HG03521 (cell line): Measurements from ENCODE around the gene MLN.

Source experiments
- ATAC-seq: cut with Tn5 transposase; IDR thresholded peaks from one replicate; pipeline ENCODE4 v1.9.1; 2021; ENCODE audit warnings: mild to moderate bottlenecking, moderate library complexity; ENCODE audit not compliant: unreplicated experiment

MLN gene

DNA sequence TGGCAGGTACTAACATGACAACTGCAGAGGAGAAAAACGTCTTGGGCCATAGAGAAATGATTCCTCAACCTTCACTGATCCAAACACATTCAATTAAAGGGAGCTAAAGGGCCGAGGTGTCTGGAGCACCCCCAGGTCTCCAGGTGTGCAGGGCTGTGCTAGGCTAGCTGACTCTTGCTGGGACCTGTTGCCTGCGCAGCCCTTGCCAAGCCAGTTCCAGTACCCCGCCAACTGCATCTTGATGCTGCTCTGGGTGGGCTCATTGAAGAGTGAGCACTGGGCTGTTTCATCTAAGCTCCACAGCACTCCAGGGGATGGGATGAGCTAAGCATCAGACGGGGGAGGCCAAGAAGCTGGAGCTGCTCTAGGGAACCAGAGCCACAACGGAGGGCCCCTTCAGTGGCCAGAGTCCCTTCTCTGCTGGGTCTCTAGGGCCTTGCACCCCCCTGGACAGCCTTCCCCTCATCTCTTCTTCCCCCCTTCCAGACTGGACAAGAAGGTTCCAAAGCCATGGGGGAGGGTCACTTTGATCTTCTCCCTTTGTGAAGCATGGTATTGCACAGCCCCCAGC, 30.8 kb downstream of the MLN start:
- no peak for ATAC-seq

DNA sequence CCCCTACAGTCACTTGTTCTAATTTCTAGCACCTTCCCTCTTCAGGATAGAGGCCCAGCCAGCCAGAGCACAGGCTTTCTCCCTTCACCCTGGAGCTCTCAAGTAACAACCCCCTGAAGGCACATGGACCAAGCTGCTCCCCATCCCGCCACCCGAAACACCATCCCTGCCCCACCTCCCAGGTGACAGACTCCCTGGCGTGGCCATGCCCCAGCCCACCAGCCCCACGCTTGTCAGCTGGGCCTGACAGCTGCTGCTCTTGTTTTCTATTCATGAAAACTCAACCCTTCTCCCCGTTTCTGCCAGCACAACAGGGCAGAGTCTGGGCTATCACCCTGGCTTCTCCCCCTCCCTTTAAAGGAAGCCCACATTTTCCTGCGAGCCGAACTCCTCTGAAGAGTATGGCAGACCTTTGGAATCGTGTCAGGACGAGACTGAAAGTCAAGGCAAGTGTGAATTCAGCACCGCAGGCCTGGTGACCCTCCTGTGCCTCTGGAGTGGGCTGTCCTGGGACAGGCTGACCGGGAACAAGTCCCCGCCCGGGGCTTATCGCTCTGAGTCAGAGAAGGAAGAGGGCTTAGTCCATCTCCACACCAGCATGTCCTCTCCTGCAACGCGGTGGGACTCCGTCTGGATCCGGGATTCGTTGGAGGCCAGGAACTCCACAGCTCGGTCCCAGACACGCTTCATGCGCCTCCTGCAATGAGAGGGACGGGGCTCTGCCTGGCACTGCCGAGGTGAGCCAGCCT, 31.5 kb downstream of the MLN start:
- no peak for ATAC-seq

DNA sequence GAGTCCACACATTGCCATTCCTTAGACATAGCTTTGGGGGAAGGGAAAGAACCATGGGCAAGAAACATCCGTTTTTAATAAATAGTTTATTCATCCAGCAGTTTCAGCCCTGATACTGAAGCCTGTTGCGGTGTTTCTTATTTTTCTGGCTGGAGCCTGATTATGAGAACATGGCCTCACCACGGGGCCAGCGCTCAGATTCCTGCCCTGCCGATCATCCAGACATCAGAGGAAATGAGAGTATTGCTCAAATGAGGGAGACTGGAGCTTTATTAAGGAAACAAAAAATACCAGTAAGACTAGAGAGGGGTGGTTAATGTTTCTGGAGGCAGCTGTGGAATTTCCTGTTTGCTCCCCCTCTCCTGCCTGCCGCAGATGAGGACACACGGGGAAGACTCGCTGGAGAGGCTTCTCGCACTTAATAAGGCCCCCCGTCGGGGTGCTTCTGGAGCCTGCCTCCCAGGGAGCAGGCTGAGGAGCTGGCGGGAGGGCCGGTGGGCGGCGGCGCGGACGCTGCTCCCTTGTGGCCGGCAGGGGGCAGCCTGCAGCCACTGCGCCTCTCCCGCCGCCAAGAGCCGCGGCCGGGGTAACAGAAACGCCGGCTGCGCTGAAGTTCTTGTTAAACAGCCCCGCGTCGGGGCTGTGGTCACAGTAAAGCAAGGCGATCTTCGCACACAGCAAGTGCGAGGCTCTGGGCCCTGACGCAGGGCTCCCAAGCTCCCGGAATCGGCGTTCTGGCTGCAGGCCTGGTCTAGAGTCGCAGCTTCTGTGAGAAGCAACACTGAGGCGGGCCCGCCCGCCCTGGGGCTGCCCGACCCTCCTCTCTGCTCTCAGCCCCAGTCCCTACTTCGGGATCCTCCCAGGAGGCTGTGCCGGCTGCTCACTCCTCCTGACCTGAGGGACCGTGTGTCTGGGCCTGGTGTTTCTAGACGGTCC, 32.4 kb downstream of the MLN start:
- ATAC-seq = no peak

DNA sequence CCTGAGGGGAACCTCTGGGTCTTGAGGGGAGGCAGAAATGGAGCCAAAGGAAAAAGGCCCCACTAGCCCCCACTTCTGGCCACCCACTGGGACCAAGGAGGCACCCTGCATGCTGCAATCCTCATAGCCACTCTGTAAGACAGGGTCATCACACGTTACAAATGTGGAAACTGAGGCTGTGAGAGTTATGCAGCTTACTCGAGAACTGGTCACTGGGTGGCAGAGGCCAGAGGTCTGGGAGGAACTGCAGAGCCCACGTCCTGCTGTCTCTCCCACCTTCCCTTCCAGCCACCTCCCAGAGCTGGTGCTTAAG, 33.0 kb downstream of the MLN start:
- ATAC-seq = no peak

DNA sequence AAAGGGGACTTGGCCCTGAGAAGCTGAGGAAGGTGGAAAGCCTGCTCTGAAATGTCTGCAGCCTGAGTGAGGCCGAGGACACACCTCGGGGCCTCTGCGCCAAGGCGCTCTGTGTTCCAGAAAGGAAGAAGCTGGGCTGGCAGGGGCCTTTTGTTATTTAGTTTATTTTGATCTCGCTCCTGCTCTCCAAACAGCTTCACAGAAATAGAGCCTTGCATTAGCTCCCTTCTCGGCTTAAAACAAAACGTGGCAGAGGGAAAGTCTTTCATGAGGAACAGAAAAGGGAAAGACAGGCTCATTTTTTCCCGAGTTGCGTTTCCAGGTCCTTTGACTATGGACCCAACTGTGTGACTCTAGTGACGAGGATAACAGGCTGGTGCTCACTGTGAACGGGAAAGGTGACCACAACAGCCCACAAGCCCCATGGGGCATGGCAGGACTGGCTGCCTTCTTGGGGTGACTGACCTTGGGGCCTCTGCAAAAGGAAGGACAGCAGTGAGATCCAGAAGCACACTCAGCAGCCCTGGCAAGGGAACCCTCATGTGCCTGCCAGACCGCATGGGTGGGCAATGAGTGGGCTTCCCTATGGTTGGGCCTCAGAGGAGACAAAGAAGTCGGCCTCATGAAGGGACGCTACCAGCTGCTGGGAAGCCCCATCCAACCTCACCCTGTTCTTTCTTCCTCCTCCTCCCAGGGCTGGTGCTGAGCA, 33.5 kb downstream of the MLN start:
- ATAC-seq = no peak

DNA sequence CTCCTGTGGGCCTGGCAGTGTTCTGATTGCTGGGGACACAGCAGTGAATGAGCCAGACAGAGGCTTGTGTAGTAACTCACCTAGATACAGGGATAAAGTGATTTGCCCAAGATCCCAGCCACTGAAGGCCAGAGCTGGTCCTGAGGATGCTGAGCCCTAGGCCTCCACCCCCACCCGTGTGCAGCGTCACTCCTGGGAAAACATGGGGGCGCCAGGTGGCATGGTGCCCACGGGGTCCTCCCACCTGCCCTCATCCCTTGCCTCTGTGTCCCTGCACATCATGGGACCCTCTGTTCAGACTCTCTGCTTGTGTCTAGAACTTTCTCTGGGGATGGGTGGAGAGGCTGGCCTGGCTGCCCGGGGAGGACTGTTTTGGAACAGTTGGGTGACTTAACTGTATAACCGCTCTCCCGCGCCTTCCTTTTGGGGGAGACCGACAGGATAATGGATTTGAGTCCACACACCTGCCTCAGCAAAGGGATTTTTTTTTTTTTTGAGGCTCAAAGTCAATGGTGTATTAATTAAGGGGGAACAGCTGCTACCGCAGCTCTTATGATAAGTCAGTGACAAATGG, 34.5 kb downstream of the MLN start:
- ATAC-seq = no peak

DNA sequence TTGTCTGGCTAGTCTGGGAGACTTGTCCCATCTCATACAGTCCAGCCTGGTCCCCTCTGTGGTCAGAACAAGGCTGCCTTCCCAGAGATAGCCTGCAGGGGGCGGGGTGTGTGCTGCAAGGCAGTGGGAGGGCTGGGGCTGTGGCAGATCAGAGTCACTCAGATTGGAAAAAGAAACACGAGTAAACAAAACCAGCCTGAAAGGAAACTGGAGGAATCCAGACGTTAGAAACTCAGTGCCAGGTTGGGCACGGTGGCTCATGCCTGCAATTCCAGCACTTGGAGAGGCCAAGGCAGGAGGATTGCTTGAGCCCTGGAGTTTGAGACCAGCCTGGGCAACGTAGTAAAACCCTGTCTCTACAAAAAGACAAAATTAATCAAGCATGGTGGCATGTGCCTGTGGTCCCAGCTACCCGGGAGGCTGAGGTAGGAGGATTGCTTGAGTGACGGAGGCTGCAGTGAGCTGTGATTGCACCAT, 35.1 kb downstream of the MLN start:
- ATAC-seq = no peak

DNA sequence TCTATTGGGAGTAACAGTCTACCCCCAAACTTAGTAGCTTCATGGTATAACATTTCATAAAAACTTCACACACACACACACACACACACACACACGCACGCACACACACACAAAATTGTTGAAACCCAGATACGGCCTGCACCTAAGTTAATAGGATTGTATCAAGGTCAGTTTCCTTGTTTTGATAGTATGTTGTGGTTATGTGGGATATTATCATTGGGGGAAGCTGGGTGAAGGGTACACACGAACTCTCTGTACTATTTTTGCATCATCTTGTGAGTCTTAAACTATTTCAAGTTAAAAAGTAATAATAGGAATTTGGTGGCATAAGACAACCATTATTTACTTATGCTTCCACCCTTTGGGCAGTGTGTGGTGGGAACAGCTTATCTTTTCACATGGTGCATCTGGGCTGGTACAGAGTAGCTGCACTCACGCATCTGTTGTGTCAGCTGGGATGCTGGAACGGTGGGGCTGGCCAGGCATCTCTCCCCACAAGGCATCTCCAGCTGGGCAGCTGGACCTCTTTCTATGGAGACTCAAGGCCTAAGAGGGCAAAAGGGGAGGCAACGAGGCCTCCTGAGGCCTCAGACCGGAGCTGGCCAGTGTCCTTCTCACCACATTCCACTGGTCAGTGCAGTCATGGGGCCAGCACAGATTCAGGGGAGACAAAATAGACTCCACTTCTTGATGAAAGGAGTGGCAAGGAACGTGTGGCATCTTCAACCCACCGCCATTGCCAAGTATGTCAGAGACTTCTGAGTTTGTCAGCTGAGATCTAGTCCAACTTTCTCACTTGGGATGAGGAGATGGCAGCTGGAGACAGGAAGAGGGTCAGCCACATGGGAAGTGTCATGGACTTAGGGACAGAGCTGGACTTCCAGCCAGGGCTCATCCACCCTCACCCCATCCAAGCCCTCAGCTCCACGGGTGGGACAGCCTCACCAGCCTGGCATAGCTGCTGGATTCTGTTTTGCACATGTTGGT, 36.6 kb downstream of the MLN start:
- no peak for ATAC-seq

DNA sequence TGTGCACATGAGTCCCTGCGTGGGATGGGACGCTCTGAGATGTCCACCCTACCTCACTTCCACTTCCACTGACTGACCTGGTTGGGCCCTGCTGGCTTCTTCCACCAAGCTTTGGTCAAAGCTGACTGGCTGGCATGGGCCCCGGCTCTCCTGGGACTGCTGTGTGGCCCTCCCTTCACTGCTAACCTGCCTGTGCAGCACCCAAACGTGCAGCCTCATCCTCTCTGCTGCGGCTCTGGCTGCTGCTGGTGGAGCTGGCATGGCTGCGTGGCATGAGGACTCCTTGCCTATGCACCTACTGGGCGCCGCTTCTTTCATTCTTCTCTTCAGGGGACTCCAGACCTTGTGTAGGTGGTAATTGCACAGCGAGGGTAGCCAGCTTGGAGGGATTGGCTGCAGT, 38.4 kb downstream of the MLN start:
- no peak for ATAC-seq

DNA sequence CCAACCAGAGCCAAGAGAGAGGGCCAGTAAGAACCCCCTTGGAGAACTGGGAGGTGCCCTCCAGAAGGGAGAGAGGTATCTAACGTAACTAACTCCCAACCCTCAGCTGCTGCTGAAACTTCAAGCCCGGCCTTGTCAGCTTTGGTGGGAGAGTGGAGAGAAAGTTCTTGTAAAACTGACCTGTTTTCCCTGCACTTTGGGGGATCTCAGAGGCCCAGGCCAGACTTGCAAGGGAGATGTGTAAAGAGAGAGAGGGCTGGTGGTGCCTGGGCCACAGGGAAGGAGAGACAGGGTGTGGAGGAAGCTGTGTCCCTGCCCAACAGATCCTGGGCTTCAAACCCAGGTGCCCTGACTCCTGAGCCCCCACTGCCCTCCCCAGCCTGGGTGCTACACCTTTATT, 39.8 kb downstream of the MLN start:
- no peak for ATAC-seq

DNA sequence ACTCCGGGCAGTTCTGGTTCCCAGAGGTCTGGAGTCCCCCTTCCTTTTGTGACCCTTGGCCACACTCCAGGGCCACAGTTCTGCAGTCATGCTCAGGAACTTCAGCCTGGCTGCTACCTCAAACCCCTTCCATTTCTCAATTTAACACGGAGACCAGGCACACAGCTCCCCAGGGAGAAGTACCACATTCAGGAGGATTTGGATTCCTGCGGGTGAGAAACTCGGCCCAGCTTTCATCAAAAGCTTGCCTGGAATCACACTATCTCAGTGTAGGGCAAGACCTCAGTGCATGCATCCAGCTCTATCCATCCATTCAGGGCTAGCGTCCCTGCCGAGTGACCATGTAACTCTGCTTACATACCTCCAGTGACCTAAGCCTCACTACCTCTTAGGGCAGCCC, 40.3 kb downstream of the MLN start:
- no peak for ATAC-seq

DNA sequence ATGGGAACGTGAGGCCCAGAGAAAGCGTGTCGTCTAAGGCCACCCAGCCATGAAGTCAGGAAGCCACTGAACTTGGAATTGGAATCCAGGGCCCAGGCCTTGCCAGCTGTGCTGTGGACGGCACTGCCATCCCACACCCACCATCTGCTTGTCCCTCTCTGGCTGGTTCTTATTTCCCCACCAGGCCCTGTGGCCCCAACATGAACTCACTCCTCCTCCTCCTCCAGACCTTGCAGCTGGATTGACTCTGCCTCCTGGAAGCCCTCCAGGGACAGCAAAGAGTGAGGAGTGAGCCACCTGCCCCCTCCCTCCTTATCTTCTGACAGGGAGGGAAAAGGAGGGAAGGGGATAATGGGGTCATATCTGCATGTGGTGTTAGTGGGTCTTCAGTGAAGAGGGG, 41.1 kb downstream of the MLN start:
- no peak for ATAC-seq

DNA sequence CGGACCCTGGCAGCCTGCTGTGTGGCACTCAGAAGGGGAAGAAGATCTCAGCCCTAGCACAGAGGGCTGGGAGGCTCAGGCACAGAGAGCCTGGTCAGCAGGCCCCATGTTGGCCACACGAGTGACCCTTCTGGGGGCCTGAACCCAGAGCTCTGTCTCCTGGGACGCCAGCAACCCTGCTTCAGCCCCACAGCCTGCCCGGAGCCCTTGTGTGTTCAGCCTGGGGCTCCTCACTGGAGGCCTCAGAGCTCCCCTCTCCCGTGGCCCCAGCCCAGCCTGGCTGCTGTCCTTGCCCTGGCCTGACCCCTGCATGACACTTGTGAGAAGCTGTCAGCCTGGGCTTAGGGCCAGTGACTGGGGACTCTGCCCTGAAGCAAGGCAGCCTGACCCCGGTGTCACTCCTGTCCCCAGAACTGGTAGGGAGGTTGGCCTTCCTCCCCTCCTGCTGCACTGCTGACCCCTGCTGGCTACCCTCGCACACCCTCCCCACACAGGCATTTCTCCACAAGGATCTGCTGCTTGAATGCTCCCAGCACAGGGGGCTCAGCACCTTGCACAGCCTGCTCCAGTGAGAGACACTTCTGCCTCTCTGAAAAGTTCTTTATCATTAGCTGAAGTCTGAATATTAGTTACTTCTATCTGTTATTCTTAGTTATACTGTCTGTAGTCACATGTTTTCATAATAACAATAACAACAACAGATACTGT, 41.7 kb downstream of the MLN start:
- no peak for ATAC-seq

DNA sequence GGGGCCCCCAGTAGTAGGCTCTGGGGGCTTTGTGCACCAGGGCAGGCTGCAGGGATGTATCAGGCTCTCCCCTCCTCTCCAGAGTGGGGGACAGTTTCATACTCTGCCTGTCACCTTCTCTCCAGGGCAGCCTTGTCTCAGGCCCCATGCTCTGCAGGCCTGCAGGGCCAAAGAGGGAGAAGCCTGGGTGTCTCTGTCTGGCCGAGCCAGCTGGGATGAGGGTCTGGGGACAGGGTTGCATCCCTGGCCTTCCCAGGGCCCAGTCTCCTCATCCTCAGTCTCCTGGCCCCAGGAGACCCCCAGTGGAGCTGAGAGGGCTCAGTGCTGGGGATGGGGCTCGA, 42.3 kb downstream of the MLN start:
- ATAC-seq = no peak

DNA sequence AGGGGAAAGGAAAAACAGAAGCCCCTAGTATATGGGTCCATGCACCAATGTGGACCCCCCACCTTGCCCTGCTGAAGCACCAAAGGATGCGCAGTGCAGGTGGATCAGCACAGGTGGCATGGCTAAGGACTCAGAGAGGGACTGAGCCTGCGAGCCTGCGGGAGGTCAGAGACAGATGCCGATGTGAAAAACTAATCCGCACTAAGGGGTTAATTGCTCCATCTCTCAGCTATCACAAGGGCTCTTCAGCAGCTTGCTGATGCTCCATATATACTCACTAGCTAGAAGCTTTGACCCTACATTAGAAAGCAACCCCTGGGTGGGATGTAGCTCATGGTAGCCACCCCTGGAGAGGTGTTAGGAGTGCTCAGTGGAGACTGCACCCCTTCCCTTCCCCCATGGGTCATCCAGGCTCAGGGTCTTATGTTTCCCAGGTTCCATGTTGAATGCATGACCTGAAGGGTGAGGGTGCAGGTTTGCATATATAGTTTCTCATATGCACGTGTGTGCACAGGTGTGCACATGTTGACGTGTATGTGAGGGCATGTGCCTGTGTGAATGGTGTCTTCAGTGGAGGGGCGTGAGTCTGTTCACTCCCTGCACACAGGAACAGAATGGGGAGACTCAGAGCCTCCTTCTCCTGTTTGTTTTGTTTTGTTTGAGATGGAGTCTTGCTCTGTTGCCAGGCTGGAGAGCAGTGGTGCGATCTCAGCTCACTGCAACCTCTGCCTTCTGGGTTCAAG, 43.7 kb downstream of the MLN start:
- ATAC-seq = no peak

DNA sequence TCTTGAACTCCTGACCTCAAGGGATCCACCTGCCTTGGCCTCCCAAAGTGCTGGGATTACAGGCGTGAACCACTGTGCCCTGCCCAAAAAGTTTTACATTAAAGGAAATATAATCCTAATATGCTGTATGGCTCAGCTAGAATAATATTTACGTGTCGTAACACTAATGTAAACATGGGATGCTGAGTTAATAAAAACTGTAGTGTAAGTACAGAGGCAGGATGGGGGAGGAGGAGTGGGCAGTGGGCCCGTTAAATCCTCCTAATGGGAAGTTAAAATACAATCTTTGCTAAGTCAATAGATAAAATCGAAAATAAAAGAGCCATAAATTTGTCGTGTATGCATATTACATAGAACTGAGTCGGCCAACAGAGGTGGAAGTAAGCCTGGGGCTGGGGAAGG, 45.0 kb downstream of the MLN start:
- ATAC-seq = no peak

DNA sequence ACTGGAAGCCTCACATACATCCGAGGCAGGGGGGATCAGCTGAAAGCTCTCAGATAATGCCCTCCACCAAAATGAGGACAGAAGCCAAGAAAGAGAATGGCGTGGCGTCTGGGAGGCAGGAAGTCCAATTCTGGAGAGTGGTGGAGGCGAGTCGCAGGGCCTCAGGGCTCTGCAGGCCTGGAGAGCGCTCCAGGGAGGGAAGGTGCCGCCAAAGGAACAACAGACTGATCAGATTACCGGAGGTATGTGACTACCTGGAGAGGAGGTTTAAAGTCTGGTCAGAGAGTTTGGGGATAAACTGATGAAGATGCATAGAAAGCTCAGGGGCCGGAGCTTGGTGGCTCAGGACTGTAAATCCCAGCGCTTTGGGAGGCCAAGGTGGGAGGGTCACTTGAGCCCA, 45.9 kb downstream of the MLN start:
- ATAC-seq = no peak

DNA sequence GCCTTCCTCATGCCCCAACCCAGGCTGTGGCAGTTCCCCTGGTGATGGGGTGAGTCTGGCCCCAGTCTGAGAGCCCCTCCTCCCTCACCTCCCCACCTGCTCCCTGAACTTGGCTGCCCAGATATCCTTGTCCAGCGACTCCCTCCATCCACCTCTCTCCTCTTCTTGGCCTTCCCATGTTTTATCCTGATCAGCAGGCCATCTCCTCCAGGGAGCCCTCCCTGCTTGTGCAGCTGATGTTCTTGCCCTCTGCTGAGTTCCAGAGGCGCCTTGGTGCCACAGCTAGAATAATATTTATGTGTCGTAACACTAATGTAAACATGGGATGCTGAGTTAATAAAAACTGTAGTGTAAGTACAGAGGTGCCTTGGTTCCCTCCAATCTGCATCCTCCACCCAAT, 46.7 kb downstream of the MLN start:
- ATAC-seq = no peak
